HG03342 (cell line): Measurements from ENCODE around the gene NPY.

Experiments
- ATAC-seq: cut with Tn5 transposase; IDR thresholded peaks from one replicate; pipeline ENCODE4 v1.9.1; 2021; ENCODE audit warnings: mild to moderate bottlenecking, moderate library complexity; ENCODE audit not compliant: unreplicated experiment

Gene NPY

DNA sequence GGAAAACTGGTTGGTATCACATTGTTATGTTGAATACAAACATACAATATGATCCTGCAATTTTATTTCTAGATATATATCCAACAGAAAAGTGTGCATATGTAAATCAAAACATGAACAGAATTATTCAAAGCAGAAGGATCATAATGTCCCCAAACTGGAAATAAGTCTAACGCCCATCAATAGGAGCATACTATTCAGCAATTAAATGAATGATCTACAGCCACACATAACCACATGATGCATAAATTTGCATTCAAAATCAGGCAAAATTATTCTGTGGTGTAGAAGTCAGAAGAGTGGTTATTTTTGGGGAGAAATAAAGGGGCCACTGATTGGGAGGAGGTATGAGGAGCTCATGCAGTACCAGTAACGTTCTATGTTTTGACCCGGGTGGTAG lies 28.6 kb downstream of the NPY start:
- ATAC-seq, result no peak

DNA sequence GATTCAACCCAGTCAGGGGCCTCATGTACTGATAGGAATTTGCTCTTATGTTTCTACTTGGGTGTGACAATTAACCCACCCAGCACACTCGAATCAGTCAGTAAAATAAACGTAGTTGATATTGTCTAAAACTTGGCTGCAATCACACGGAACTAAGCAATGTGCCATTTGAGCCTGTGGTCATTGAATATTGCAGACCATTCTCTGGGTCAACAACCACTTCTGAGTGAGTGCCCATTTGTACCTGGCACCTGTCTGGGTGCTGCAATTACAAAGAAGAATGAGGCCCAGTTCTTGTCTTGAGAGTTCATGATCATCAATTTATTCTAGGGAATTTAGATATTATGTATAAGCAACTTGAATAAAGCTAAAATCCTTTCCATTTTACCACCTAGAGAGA lies 29.8 kb downstream of the NPY start:
- no peak for ATAC-seq

DNA sequence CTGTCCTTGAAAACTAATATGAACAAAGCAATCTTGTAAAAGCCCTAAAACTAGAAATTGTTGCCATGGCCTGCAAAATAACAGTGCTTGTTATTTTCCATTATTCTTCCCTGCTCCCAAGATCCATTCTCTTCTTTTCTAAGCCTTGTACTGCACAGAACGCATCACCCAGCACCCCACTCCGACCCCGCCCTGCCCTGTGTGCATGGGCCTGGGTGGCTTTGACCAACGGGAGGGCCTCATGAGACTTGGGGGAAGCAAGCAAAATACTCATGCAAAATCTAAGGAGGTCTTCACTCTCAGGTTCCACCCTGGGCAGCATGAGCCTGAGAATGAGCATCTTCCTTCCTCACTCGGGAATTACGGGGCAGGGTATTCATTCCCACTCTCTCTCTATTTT lies 32.4 kb downstream of the NPY start:
- no peak for ATAC-seq

DNA sequence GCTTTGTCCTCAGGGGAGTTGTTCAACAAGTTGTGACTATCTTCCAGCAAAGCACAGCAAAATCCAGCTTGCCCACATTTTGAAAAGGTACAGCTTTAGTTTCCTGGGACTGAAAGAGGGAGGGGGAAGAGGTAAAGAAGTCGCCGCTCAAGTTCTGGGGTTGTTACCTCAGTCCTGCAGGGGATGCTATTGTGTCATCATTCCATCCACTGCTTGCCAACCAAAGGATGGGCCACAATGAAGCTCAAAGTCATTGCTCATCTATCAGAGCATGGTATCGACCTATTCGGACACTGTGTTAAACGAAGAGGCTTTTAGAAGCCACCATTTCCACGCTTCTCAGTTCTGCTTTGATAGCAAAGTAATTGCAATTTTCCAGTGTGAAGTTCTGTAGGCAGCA lies 34.3 kb downstream of the NPY start:
- no peak for ATAC-seq

DNA sequence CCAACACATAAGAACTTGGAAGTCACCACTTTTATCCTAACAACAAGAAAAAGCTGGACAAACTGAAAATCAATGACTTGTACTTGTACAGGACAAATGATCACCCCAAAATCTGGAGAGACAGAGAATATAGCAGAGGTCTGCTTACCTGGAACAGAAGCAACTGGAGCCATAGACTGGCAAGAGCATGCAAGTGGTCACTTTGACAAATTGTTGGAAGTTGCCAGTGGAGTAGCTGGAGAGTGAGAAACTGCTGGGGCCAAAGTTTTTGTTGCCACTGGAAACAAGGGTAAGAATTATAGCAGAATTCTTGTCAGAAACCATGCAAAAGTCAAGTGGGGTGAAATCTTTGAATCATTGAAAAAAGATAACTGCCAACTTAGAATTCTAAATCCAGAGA lies 35.2 kb downstream of the NPY start:
- no peak for ATAC-seq

DNA sequence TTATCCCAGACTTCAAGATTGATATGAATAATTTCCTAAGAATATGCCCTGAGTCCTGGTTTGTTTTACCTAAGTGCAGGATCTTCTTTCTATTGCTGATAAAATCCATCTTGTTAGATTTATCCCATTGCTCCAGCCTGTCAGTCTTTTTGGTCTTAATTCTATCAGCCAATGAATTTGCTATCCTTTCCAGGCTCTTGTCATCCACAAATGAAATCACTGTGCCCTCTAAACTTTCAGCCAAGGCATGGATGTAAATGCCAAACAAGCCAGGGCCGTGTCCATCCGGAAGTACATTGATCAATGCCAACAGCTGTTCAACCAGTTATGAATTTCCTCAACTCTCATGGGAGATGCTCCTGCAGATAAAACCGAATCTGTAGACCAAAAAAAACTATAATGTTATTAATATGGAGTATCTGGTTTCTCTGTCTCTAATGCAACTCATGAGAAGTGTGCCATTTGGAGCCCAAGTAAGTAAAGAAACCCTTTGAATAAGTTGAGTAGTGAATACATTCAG lies 40.0 kb downstream of the NPY start:
- no peak for ATAC-seq

DNA sequence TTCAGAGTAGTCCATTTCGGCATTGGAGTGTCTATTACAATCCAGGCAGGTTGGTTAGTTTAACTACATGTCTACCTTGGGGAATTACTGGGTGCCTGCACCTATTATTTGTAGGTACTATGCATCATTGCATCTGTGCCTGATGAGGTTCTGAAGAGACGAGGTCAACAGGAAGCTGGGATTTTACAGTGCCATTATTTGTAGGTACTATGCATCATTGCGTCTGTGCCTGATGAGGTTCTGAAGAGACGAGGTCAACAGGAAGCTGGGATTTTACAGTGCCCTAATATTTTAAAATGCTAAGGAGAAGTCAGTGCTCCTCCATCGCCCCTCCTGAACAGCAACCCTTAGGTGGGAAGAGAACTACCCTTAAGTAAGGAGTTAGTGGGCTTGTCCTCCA lies 41.7 kb downstream of the NPY start:
- ATAC-seq, result peak; percentile 88

DNA sequence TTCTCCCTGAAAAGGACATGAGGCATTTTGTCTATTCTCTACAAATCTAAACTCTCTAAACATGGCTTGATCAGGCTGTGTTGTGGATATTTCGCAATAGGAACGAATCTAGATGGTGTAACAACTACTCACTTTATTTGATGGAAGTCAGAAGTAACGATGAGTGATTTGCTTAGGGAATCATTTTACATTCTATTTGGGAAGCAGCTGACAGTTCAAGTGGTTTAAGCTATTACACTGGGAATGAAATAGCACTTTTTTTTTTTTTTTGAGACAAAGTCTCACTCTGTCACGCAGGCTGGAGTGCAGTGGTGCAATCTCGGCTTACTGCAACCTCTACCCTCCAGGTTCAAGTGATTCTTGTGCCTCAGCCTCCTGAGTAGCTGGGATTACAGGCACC lies 44.1 kb downstream of the NPY start:
- ATAC-seq, result no peak

DNA sequence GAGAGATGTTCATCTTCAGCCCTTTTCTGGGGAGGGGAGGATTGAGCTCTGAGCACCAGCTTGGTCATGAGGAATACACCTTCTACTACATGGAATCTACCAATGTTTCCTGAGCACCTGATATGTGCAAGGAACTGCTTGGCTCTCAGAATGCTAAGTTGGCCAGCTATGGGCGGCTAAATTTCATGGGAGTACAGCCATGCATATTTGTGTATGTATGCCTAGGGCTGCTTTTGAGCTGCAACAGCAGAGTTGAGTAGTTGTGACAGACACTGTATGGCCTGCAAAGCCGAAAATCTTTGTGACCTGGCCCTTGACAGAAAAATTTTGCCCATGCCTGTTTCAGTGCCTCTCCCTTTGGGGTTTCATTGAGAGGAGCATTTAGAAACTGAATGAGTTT lies 44.9 kb downstream of the NPY start:
- ATAC-seq, result no peak

DNA sequence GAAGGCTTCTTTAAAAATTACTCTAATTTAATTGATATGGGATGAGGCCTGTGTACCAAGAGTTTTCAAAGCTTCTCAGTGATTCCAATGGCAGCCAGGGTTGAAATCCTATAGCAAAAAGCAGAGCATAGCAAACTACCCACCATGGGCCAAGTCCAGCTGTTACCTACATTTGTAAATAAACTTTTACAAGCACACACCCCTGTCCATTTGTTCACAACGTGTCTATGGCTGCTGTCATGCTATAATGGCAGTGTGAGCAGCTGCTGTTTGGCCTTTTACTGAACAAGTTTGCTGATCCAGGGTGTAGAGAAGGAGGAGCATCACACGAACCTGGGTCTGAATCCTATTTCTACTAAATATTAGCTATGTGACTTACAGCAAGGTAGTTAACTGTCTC lies 50.0 kb downstream of the NPY start:
- no peak for ATAC-seq

DNA sequence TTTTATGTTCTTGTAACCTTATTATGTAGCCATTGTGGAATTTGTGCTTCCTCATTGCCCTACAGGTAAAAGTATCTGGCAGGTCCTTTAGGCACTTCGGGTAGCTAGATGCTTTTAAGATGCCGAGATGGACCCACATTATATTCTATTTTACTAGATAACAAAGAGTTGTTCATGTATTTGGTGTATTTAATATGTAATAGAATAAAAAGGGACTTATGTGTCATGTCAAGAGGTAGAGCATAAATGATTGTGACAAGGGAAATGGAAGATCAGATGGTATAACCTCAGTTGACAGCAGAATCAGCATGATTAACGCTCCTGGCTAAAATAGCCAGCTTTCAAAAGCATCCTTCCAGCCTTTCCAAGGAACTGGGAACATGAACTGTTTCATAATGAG lies 50.6 kb downstream of the NPY start:
- no peak for ATAC-seq

DNA sequence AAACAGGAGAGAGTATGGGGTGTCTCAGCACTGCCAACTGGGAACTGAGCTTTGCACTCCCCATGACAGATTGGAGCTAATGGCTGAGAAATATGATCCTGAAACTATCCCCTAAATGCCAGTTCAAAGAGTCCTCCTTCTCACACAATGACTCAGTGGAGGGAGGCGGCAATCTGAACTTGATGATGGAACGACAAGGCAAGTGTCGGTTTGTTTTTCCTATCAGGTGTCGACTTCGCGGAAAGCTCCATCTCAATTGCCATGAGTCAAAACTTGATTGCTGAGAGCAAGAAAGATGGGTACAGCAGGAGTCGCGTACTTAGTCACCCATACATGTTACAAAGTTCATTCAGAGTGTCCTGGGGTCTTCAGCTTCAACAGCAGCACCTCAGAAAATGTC lies 52.5 kb downstream of the NPY start:
- ATAC-seq, result no peak

DNA sequence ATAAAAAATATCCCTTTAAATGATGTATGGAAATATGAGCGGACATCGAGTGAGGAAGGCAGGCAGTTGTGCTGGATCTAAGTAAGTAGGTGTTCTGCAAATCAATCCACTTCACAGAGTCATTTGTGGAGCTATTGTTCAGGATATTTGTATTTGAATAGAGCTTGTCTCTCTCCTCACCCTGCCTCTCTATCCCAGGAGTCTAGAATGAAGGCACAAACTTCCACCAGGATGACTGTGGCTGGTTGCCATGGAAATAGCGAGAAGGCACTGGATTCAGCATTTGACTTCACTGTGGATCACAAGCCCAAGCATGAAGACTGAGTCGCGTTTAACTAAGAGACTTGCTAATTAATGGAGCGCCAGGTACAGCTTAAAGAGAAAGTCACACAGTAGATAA lies 53.2 kb downstream of the NPY start:
- no peak for ATAC-seq

DNA sequence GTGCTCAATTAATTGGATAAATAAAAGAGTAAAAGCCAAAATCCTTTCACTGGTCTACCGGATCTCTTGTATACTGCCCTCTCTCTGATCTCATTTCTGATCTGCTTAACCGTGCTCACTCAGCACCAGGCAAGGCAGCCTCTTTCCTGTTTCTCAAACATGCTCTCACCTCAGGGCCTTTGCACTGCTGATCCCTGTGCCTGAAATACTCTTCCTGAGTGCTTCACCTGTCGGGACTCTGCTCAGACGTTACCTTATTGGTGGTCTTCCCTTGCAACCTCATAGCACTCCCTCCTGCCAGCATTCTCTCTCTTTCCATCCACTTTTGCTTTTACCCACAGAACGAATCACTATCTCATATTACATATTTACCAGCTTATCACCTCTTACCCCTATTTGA lies 55.6 kb downstream of the NPY start:
- no peak for ATAC-seq

DNA sequence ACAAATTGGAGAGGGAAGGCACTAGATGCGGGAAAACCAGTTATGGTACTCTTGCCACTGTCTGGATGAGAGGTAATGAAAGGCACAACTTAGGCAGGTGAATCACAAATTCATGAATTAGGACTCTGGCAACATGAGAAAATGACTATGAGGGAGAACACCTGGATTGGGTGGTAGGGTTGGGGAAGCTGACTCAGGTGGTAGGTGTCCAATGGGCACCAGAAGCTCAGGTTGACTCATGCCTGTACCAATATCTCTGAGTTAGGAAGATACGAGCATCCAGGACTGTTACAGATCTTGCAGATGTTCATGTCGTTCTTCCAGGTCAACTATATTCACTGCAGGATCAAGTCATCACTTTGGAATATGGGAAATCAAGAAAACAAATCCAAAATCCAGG lies 56.7 kb downstream of the NPY start:
- ATAC-seq, result no peak
